Sigmoid colon (tissue), 3 donors: ENCODE measurements around the gene TBKBP1.

ENCODE experiments used
- POLR2A ChIP-seq, 2 donors: fragments of 450-650 bp; IDR thresholded peaks; one replicate each; pipeline ENCODE4 v1.6.1; 2016; ENCODE audit warnings: antibody characterized with exemption in 2 of 2, mild to moderate bottlenecking in 2 of 2, moderate library complexity in 2 of 2
- TF ChIP-seq, protein P1 (sequence below), 4 experiments: fragments of 450-650 bp in 3 of 4; fragments of 200-600 bp in 1 of 4; IDR thresholded peaks; one replicate each; pipeline ENCODE4 v1.5.1; 2016 to 2019; ENCODE audit warnings: antibody characterized with exemption in 4 of 4, mild to moderate bottlenecking in 3 of 4, moderate library complexity in 2 of 4

DNA sequence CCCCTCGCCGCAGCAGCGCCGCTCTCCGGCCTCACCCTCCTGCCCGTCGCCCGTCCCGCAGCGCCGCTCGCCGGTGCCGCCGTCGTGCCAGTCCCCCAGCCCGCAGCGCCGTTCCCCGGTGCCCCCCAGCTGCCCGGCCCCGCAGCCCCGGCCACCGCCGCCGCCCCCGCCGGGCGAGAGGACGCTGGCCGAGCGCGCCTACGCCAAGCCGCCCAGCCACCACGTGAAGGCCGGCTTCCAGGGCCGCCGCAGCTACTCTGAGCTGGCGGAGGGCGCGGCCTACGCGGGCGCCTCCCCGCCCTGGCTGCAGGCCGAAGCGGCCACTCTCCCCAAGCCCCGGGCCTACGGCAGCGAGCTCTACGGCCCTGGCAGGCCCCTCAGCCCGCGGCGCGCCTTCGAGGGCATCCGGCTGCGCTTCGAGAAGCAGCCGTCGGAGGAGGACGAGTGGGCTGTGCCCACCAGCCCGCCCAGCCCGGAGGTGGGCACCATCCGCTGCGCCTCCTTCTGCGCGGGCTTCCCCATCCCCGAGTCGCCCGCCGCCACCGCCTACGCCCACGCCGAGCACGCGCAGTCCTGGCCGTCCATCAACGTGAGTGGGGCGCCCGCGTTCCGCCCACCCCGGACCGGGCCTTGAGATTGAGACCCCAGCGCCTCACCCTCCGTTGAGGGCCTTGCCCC, 15.0 kb downstream of the TBKBP1 start:
- TF ChIP-seq, protein P1, sequence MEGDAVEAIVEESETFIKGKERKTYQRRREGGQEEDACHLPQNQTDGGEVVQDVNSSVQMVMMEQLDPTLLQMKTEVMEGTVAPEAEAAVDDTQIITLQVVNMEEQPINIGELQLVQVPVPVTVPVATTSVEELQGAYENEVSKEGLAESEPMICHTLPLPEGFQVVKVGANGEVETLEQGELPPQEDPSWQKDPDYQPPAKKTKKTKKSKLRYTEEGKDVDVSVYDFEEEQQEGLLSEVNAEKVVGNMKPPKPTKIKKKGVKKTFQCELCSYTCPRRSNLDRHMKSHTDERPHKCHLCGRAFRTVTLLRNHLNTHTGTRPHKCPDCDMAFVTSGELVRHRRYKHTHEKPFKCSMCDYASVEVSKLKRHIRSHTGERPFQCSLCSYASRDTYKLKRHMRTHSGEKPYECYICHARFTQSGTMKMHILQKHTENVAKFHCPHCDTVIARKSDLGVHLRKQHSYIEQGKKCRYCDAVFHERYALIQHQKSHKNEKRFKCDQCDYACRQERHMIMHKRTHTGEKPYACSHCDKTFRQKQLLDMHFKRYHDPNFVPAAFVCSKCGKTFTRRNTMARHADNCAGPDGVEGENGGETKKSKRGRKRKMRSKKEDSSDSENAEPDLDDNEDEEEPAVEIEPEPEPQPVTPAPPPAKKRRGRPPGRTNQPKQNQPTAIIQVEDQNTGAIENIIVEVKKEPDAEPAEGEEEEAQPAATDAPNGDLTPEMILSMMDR (IDR thresholded peaks at IDR 0.05): no peak
- no peak for TF ChIP-seq POLR2A (IDR thresholded peaks at IDR 0.05)
